Activated CD4-positive, alpha-beta T cell treated with anti-CD3 and anti-CD28 coated beads, Interleukin-2, amount 50 U/mL, for 24 hours (primary cell): ENCODE results near the gene ARRB2.

Experiments used
- DNase-seq, 2 donors: peaks; one replicate each; pipeline ENCODE4 v3.0.0-alpha.2; 2020; ENCODE audit warnings: low read depth in 1 of 2, low spot score in 1 of 2

Gene ARRB2

GRCh38 chr17:4750606-4751005, 40.2 kb downstream of the ARRB2 start:
- DNase-seq = no peak

- no peak for DNase-seq
Measured at GRCh38 chr17:4751932-4752331, 41.5 kb downstream of the ARRB2 start.

GRCh38 chr17:4753392-4753791, 43.0 kb downstream of the ARRB2 start:
- DNase-seq = no peak

- no peak for DNase-seq
Measured at GRCh38 chr17:4759776-4760236, 49.4 kb downstream of the ARRB2 start.

- DNase-seq = no peak
Measured at GRCh38 chr17:4764595-4764994, 54.2 kb downstream of the ARRB2 start.

GRCh38 chr17:4766201-4766600, 55.8 kb downstream of the ARRB2 start:
- no peak for DNase-seq

- DNase-seq = no peak
Measured at GRCh38 chr17:4766723-4767122, 56.3 kb downstream of the ARRB2 start.

GRCh38 chr17:4768298-4768697, 57.9 kb downstream of the ARRB2 start:
- DNase-seq = no peak

- DNase-seq = no peak
Measured at GRCh38 chr17:4769628-4770027, 59.2 kb downstream of the ARRB2 start.
